ENCODE measurements around the gene ADIPOR2.

ADIPOR2 gene

DNA sequence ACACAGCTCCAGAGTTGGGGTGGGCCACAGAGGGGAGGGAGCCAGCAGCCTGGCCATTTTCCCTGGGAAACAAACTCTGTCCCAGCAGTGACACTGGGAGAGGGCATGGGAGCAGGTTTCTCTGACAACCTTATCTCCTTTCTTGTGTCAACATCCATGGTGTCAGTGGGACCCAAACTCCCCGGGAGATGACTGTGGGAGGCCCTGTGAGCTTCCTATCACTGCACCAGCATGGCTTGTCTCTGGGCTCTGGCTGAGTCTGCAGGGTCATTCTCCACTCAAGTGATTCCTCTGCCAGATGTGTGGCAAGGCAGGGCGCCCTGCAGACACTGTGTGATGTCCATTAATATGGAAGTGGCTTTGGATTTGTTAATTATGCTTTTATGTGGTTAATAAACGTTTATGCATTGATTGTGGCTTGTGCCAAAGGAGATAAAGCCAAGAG lies 139.6 kb downstream of the ADIPOR2 start:
- no peak for DNase-seq (ENCODE audit: low read depth)

DNA sequence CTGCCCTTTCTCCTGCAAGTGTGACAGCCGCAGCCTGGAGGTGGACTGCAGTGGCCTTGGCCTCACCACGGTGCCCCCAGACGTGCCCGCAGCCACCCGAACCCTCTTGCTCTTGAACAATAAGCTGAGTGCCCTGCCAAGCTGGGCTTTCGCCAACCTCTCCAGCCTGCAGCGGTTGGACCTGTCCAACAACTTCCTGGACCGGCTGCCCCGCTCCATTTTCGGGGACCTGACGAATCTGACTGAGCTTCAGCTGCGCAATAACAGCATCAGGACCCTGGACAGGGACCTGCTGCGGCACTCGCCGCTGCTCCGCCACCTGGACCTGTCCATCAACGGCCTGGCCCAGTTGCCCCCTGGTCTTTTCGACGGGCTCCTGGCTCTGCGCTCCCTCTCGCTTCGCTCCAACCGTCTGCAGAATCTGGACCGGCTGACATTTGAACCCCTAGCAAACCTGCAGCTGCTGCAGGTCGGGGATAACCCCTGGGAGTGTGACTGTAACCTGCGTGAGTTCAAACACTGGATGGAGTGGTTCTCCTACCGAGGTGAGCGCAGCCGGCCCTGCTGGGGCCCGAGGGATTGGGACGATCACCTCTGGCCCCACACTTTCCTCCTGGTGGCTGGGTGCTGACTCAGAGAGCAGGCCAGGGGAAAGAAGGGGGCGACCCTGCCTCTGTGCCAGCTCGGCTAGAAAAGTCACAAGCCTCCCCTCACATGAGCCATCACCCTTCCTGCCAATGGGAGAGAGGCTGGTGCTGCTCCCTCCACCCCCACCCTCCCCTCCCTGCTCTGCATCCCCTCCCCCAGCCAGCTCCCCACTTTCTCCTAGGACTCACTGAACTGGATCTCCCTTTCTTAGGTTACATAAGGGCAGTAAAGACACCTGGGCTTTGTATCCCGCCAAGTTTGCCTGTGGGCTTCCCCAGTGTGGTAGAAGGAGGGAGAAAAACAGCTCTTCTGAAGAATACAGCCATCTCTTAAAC lies 140.4 kb downstream of the ADIPOR2 start:
- DNase-seq (ENCODE audit: low read depth) = no peak

DNA sequence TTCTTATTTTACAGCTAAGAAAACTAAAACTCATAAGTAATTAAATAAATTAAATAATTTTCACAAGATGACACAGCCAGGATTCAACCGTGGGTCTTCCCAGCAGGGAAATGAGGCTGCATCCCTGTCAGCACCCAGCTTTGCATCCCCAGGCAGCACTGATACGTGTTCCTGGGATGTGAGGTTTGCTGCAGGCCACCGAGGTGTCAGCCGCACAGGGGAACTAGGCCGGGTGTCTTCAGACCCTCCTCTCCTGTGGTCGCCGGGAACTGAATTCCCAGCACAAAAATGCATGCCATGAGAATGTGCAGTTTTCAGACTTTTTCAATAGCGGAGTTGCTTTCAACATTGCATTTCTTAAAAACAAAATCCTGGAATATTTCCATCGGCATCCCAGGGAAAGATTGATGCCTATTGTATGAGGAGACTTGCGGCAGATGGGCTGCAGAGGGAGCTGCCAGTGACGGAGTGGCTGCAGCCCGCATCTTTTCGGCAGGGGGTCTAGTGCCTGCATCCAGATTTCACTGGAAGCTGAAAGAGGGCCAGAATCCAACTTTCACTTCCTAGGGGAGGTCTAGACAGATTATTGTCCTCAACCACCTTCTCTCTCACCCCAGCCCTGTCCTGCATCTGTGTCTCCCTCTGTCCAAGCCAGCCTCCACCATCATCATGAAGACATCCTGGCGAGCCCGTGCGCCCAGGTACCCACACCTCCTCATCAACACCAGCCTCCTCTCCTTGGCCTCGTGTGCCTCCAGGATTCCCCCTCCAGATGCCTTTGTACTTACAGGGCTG lies 142.1 kb downstream of the ADIPOR2 start:
- no peak for DNase-seq (ENCODE audit: low read depth)

DNA sequence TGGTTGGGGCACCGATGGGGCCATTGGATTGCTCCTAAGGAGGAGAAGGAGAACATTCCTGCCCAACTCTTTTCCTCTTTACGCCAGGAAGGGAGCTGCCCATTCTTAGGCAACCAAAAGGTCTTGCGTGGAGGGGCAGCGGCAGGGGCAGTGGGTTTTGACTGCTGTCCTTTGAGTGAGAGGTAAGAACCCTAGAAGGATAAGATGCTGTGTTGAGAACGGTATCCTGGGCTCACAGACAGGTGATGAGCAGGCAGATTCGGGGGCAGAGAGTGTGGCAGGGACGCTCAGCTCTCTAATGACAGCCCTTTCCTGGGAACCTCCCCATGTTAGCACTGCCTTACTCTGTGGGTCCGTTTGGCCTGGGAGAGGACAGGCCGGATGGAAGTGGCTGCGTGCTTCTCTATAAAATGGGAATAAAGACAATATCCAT lies 142.7 kb downstream of the ADIPOR2 start:
- no peak for DNase-seq (ENCODE audit: low read depth)

GRCh38 chr12:1834186-1834925 lies 143.5 kb downstream of the ADIPOR2 start:
- no peak for DNase-seq (ENCODE audit: low read depth)

DNA sequence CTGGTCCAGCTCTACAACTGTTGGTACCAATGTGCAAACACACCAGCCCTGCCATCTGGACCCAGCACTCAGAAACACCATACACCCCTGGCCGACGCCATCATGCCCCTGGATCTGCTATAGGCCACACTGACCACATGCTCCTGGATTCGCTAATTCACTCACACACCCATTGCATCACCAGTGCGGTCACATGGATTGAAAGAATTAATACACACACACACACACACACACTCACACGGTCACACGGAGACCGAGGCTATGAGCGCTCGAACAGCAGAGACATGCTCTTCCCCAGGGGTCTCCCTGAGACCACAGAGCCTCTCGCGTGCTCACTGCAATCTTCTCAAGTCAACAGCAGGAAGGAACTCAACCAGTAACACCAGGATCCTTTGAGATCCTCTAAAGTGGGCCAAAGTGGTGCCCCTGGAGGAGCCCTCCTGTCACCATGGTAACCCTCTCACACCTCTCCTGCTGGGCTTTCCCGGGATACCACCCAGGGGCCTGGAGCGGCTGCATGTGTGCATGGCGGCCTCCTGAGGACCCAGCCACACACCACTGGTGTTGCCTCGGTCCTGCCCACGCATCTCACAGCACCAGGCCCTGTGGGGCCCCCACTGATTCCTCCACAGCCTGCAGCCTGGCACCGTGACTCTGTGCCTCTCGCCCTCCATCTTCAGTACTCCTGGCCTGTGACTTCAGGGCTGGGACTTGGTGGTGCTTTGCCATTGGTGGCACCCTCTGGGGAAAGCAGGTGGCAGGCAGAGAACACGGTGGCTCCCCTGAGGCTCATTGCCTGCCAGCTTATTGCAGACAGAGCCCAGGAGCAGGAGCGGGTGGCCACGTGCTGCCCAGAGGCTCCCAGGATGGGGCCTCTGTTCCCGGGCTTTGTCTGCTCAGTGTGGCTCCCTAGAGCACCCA lies 144.6 kb downstream of the ADIPOR2 start:
- DNase-seq (ENCODE audit: low read depth) = no peak

GRCh38 chr12:1836241-1836803 lies 145.5 kb downstream of the ADIPOR2 start:
- DNase-seq (ENCODE audit: low read depth) = no peak

DNA sequence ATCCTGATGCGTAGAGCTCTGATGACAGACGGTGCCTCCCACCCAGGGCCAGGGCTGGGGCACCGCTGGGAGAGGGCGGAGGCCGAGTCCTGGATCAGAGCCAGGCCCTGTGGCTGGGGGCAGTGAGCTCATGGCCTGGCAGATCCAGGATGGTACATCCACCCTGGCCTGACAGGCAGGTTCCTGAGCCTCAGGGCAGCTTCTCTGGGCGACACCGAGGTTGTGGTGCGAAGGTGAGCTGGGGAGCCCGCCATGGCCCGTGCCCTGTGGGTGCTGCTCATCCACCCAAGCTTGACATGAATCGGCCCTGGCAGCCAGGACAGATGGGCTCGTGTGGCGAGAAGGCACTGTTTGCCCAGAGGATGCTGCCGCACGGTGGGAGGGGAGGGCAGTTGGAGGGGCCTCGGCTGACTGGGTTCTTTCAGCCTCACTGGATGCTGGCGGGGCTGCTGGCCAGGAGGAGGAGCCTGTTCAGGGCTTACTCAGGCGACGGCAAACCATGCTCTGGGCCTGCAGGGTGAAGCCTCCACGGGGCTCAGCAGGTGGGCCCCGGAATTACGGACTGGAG lies 146.1 kb downstream of the ADIPOR2 start:
- DNase-seq (ENCODE audit: low read depth) = no peak

GRCh38 chr12:1837541-1838204 lies 146.8 kb downstream of the ADIPOR2 start:
- DNase-seq (ENCODE audit: low read depth) = no peak

All from T follicular helper cell (primary cell).